GM06990 (cell line): ENCODE data around the gene CYS1.

ENCODE experiments used
- DNase-seq: peaks from one replicate; pipeline ENCODE4 v3.0.0-alpha.2; 2011; ENCODE audit not compliant: insufficient read length; ENCODE audit errors: extremely low read depth
- H3K27me3 ChIP-seq: replicated peaks from 2 replicates; pipeline ENCODE4 v1.6.0; 2011; ENCODE audit warnings: low read length; ENCODE audit not compliant: control insufficient read depth, insufficient read depth
- H3K36me3 ChIP-seq: 2 replicates; pipeline ENCODE4 v1.5.1; 2011; ENCODE audit warnings: low read length; ENCODE audit not compliant: control insufficient read depth, insufficient read depth
- H3K4me3 ChIP-seq: replicated peaks from 2 replicates; pipeline ENCODE4 v1.5.1; 2011; ENCODE audit warnings: low read depth, mild to moderate bottlenecking, control low read depth, low read length
- CTCF ChIP-seq: IDR thresholded peaks from 2 replicates; pipeline ENCODE4 v1.5.1; 2011; ENCODE audit warnings: low read length, control low read depth, mild to moderate bottlenecking, inconsistent platforms; ENCODE audit not compliant: insufficient read depth, poor library complexity, severe bottlenecking

Gene CYS1

GRCh38 chr2:10056439-10056838 is 23.8 kb downstream of the CYS1 start:
- Histone ChIP-seq H3K36me3 (no peaks in the 10 kb centered on the region), H3K4me3 (no peak overlapping the region), H3K27me3 (no peaks in the 10 kb centered on the region)
- no peak for DNase-seq
- no peak for TF ChIP-seq CTCF

GRCh38 chr2:10054976-10055375 is 25.2 kb downstream of the CYS1 start:
- H3K4me3 ChIP-seq, result no peak overlapping the region
- DNase-seq, result no peak
- no peak for TF ChIP-seq CTCF
- no peaks in the 10 kb centered on the region for H3K27me3 ChIP-seq
- H3K36me3 ChIP-seq, result no peaks in the 10 kb centered on the region

- no peak for DNase-seq
- no peaks in the 10 kb centered on the region for H3K36me3 ChIP-seq
- TF ChIP-seq CTCF, result no peak
- no peak overlapping the region for H3K4me3 ChIP-seq
- no peaks in the 10 kb centered on the region for H3K27me3 ChIP-seq
Observed at GRCh38 chr2:10054424-10054823, 25.8 kb downstream of the CYS1 start.

DNA sequence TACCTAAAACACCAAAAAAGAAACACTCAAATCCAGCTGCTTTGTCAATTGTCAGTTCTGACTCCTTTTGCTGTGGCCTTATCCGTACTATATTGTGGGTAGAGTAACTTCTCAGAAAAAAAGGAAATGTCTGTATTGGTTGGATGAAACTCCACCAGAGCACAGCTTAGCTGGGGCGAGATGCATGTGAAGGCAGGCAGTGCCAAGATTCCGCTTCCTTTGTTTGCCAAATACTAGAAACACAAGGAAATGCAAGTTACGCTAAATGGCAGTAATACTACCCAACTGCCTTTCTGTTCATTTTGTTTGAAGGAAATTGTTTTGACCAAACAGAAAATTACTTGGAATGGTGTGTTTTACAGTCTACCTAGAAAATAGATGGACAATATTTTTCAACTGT is 26.9 kb downstream of the CYS1 start:
- TF ChIP-seq CTCF, result no peak
- H3K27me3 ChIP-seq, result no peaks in the 10 kb centered on the region
- DNase-seq, result no peak
- H3K36me3 ChIP-seq, result no peaks in the 10 kb centered on the region
- no peak overlapping the region for H3K4me3 ChIP-seq

- H3K36me3 ChIP-seq, result no peaks in the 10 kb centered on the region
- no peak for DNase-seq
- H3K4me3 ChIP-seq, result no peak overlapping the region
- no peaks in the 10 kb centered on the region for H3K27me3 ChIP-seq
- TF ChIP-seq CTCF, result no peak
Observed at GRCh38 chr2:10052216-10052615, 28.0 kb downstream of the CYS1 start.

DNA sequence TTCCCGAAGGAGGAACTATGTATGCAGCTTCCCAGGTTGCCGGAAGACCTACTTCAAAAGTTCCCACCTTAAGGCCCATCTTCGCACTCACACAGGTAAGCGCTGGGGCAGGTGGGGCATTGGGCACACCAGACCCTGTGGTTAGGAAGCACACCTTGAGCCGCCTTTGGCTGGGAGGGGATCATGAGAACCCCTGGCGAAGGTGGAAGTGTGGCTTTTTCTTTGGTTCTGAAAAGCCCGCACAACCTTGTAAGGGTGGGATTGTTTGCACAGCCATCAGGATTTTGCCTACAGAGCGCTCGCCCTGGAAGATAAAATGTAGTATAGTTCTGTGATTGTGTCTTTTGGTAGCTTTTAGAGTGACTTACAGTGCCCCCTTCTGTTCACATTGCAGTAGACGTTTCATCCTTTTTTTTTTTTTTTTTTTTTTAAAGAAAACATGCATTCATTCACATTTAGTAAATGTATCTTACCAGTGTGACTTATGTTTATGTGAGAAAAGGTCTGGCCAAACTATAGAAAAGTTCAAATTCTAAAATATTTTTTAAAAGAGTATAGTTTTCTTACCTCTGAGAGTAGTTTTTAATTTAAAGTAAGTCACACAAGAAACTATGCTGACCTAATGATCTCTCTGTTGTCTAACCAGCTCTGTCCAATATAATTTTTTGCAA is 31.6 kb downstream of the CYS1 start:
- H3K27me3 ChIP-seq, result no peaks in the 10 kb centered on the region
- no peak for DNase-seq
- peak; percentile 54 for TF ChIP-seq CTCF
- no peak overlapping the region for H3K4me3 ChIP-seq
- no peaks in the 10 kb centered on the region for H3K36me3 ChIP-seq
